Mammary epithelial cell (primary cell): Measurements from ENCODE around the gene IQCF2.

Source experiments
- EZH2 ChIP-seq: IDR thresholded peaks from 2 replicates; pipeline ENCODE4 v1.6.1; 2012; ENCODE audit warnings: low read length, inconsistent platforms, borderline replicate concordance
- TF ChIP-seq, protein P1 (sequence below), 2 donors: IDR thresholded peaks in 1 of 2; conservative IDR thresholded peaks in 1 of 2; 2 replicates each; pipeline ENCODE4 v1.5.1; 2011 to 2012; ENCODE audit warnings: inconsistent platforms in 2 of 2, low read length in 2 of 2, mild to moderate bottlenecking in 2 of 2, control low read depth in 1 of 2, low read depth in 1 of 2; ENCODE audit not compliant: insufficient read depth in 1 of 2; ENCODE audit errors: extremely low read depth in 1 of 2

DNA sequence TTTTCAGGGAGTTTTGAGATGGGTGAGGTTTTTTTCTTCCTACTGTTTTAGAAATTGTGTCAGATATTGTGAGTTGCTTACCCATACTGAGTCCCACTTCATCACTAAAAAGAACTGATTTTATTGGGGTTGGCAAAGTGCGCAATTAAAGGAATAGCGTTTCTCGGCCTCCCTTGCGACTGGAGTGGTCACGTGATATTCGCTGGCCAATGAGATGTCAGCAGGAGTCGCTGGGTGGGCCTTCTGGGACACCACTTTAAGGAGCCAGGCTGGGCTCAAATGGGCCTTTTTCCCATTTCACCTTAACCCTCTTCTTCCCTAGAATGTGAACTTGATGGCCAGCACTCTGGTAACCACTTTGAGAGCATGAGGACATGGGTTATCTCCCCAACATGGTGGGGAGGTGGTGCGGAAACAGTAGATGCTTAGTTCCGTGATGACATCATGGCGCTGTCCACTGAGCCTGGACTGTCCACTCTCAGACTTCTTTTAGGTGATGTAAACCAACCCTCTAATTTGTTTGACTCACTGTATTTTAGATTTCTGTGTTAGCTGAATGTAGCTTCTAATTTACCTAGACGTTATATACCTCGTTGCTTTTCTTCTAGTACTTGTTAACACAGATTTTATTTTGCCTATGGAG, 27.2 kb downstream of the IQCF2 start:
- TF ChIP-seq, protein P1, sequence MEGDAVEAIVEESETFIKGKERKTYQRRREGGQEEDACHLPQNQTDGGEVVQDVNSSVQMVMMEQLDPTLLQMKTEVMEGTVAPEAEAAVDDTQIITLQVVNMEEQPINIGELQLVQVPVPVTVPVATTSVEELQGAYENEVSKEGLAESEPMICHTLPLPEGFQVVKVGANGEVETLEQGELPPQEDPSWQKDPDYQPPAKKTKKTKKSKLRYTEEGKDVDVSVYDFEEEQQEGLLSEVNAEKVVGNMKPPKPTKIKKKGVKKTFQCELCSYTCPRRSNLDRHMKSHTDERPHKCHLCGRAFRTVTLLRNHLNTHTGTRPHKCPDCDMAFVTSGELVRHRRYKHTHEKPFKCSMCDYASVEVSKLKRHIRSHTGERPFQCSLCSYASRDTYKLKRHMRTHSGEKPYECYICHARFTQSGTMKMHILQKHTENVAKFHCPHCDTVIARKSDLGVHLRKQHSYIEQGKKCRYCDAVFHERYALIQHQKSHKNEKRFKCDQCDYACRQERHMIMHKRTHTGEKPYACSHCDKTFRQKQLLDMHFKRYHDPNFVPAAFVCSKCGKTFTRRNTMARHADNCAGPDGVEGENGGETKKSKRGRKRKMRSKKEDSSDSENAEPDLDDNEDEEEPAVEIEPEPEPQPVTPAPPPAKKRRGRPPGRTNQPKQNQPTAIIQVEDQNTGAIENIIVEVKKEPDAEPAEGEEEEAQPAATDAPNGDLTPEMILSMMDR (conservative IDR thresholded peaks at IDR 0.05 in 1 of 2, IDR thresholded peaks at IDR 0.05 in 1 of 2; ENCODE audit: extremely low read depth in 1 of 2, insufficient read depth in 1 of 2, low read depth in 1 of 2, low read length in 2 of 2), result no peak
- TF ChIP-seq EZH2, result no peak
